ENCODE data around the gene MSN. TPM values are rescaled to one million over a fixed set of nuclear protein-coding genes. Genes with fewer than 3 reads are reported as not detected.

The MSN gene
- total RNA-seq, result 283 and 346 TPM in 2 replicates

DNA sequence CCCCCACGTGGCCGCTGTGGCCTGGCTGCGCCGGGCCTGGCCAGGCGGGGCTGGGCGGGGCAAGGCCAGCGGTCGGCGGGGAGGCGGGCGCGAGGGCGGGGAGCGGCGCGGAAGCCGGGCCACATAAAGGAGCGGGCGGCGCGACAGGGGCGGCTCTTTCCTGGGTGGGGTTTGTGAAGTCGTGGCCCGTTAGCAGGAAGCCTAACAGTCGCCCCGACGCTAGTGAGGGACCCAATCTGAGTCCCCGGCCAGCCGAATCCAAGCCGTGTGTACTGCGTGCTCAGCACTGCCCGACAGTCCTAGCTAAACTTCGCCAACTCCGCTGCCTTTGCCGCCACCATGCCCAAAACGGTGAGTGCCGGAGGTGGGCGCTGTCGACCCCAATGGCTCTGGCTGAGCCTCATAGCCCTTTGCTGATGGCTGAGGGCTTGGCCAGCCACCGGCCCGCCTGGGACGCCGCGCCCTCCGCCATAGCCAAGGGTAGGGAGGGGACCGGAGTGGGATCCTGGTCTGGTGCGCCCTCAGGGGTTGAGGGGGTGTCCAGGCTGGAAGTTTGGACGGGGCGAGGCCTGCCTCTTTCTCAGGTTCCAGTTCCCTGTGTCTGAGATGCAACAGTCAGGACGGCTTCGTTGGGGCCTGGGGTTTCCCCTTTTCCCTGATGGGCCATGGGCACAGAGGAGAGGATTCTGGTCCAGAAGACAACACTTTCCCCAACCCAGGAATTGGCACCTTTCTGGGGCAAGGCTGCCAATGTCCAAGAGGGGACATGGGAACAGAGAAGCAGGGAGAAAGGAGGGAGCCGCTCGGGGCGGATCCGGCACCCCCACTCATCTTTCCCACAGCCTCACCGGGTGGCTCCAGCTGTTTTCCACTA, at the start of gene MSN:
TSS of gene MSN (plus strand) at position 152 of the 874 bp plus-strand sequence. CDS start at position 340, 188 bp downstream.

Other genes with a start within 250 kb of the MSN start
- 13.5 and 16.6 TPM in 2 replicates for gene LAS1L, start 132.9 kb upstream of the MSN start, total RNA-seq